GM18867 (cell line): ENCODE results near the gene ATF6B.

ENCODE experiments used
- ATAC-seq: cut with Tn5 transposase; IDR thresholded peaks from one replicate; pipeline ENCODE4 v1.9.1; 2021; ENCODE audit warnings: mild to moderate bottlenecking, moderate library complexity; ENCODE audit not compliant: unreplicated experiment

ATF6B gene

GRCh38 chr6:32127717-32128592, at the start of gene ATF6B:
Gene ATF6B (minus strand): TSS chr6:32128246. CDS start chr6:32128207, 39 bp downstream.
- ATAC-seq: peak; percentile 77

GRCh38 chr6:32177183-32177787, 49.2 kb upstream of the ATF6B start:
- no peak for ATAC-seq

DNA sequence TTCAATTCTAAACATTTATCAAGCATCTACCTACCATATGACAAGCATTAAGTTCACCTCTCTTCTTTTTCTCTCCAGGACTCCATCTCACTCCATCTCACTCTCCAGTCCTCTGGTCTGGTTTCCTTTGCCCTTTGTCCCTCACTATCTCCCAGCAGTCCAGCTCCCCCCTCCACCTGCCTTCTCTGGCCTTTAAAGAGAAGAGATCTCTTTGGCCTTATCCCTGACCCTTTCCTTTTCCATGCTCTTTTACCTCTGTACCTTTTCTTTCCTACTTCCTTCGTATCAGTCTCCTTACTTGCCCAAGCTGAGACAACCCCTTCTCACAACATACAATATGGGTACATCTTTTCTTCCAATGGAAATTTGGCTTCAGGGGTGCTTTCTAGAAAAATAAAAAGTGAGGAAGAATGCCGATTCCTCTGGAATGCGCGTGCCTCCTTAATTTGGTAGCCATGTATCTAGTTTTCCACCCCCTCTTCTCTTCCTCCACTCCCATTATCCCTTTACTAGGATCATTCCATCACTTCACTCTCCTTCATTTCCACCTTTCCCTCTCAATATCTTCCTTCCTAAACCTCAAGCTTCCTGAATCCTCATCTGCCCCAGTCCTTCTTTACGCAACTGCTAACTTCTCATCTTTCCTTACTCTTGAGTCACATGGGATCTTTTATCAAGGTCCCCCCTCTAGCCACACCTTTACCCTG, 48.6 kb upstream of the ATF6B start:
- no peak for ATAC-seq

GRCh38 chr6:32175711-32176475, 47.8 kb upstream of the ATF6B start, which contains the start of gene AGPAT1:
Gene AGPAT1 (minus strand): TSS chr6:32176084. CDS start chr6:32171496, 4,588 bp downstream.
- peak; percentile 43 for ATAC-seq

- ATAC-seq: no peak
Measured at GRCh38 chr6:32175322-32175710, 47.3 kb upstream of the ATF6B start.

DNA sequence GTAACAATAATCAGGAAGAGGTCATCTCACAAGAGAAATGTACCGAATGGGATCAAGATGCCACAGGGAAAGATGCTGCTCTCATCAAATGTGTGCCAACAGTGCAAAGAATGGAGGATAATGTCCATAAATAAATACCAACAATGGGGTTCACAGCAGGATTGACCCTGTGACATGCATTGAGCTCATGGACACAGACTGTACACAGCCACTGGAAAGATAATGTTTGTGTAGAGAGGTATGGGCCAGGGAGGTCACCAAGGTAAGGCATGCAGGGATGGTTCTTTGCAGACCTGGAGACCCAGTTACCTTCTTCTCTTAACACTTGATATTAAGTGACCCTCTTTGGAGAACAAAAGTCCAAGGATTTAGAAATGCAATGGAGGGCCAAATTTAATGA, 46.4 kb upstream of the ATF6B start:
- no peak for ATAC-seq

DNA sequence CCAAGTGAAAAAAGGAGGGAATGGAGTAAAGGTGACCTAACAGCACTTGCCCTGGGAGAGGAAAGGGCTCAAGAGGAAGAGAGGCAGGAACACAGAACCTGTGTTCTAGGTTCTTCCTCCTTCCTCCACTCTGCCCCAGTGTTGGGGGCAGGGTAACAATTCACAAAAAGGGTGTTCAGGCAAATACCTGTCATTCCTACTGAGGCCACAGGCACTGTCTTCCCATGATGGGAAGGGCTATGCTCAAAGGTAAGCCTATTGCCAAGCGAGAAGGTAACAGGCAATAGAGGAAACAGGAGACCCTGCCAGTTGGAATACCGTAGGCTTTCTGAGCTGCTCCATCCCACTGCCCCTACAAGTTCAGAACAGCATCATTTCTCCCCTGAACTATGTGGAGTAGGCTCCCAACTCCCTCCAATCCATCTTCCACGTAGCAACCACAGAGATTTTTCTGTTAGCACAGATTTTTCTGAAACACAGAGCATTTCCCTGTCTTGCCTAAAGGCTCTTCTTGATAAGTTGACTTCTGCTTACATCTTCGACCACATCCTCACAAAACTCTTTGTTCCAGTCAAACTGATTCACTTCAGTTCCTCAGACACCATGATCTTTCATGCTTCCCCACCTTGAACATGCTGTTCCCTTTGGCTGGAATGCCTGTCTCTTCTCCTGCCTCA, 45.1 kb upstream of the ATF6B start:
- no peak for ATAC-seq

DNA sequence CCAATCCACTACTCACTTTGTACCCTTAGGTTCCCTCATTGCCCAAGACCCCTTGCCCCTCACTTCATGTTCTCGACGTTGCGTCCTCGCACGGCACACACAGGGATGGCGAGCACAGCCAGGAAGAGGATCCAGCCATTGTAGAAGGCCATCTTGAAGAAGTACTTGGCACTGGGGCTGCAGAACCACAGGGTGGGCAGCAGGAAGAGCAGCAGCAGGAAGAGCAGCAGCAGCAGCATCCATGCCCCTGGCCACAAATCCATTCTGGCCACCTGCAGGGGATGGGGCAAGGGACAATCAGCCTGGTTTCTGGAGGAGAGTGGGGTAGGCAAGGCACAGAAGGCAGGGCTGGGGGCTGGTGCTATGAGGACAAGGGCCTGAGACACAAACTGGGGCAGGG, 43.2 kb upstream of the ATF6B start:
- ATAC-seq: no peak

DNA sequence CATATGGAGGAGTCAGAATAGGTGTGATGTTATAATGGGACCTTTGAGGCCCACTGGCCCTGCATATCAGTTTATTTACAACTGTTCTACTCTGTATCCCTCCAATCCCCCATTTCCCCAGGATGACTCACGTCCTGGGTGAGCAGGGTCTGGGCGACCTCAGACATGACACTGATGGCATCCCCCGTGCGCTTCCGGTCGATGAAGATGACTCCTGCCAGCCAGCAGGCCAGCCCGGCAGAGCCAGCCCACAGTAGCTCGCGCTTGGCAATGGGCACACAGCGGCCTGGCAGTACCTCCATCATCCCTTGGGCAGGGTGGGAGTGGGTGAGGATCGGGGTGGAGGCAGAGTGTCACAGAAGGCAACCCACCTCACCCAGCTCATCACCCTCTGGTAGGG, 42.2 kb upstream of the ATF6B start:
- no peak for ATAC-seq

GRCh38 chr6:32168807-32169591, 41.0 kb upstream of the ATF6B start:
- no peak for ATAC-seq

DNA sequence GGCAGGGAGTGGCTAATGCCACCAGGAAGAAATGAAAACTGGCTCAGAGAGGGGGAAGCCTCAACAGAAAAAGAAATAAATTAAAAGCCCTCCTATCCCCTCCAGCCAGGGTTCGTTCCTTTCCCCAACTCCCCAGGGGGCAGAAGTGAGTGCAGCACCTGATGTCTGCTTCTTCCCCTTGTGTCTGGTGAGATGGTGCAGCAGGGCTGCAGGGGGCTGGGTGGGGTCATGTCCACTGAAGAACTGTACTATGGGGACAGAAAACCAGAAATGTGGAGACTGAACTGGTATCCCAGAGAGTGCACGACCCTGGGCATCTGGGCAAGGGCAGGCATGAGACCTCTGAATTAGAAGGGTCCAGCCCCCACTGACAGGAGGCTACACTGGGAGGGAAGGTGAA, 40.3 kb upstream of the ATF6B start:
- no peak for ATAC-seq

DNA sequence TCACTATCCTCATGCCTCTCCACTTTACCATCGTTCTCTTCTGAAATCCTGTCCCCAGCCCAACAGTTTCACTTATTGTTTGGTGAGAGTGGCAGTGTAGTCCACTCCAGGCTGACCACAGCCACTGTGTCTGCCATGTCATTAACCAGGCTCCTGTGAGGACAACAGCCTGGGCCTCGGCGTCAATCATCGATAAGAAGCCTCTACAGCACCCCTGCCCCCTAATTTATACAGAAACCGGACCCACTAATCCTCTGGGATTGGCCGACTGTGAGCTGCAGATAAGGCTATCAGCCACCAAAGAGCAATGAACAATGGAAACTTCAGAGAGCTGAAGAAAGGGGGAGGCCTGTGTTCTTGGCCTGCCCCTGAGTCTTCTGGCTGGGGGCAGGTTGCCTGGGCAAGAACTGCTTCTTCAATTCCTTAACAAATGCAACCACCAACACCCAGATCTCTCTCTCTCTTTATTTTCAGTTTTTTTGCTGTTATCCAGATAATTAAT, 39.8 kb upstream of the ATF6B start:
- no peak for ATAC-seq

DNA sequence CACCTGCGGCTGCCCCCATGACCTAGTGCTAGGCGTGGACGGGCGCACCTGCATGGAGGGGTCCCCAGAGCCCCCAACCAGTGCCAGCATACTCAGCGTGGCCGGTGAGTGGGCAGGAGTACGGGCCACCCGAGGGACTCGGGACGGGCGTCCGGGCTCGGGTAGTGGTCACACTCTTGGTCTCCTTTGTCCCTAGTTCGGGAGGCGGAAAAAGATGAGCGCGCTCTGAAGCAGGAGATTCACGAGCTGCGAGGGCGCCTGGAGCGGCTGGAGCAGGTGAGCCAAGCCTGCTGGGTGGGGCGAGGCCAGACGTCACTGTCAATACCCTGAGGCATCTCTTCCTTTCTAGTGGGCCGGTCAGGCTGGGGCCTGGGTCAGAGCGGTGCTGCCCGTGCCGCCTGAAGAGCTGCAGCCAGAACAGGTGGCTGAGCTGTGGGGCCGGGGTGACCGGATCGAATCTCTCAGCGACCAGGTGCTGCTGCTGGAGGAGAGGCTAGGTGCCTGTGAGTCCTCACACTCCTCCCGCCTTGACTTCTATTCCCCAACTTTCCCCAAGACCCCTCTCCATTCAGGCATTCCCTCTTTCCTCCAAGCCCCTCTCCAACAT, 39.2 kb upstream of the ATF6B start:
- ATAC-seq: no peak

GRCh38 chr6:32166411-32167061, 38.5 kb upstream of the ATF6B start:
- ATAC-seq: no peak

DNA sequence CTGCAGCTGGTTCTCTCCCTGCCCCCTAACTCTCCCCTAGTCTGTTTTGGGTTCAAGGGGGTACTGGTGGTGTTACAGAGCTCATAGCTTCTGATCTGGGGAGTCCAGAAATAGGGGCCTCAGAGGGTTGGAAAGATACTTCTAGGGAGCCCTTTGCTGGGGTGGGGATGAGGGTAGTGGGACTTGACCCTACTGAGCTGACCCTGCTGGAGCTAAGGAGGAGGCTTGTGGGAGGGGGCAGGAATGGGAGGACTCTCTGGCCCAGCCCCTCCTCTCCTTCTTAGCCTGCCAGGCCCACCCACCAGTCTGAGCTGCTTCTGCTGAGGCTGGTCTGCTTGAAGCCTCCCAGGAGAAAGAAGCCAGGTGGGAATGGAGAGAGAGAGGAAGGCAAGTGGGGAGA, 36.2 kb upstream of the ATF6B start, which contains the start of gene EGFL8:
Gene EGFL8, plus strand, starts transcription at position 301 of the 400 bp plus-strand sequence. CDS start 1,571 bp downstream, outside the sequence.
- no peak for ATAC-seq

GRCh38 chr6:32163559-32164258, 35.7 kb upstream of the ATF6B start:
- ATAC-seq: no peak

DNA sequence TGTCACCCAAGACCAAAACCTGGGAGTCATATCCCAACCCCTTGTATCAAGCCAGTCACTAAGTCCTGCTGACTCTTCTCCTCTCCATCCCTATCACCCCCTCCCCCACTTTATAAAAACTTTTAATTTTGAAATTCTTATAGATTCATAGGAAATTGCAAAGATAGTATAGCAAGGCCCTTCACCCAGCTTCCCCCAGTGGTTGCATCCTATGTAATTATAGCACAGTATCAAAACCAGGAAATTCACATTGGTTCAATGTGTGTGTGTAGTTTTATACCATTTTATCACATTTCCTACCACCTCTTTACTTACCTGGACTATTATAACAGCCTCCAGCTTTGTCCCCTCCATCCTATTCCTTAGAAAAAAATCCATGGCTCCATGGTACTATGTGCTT, 30.0 kb upstream of the ATF6B start:
- no peak for ATAC-seq

DNA sequence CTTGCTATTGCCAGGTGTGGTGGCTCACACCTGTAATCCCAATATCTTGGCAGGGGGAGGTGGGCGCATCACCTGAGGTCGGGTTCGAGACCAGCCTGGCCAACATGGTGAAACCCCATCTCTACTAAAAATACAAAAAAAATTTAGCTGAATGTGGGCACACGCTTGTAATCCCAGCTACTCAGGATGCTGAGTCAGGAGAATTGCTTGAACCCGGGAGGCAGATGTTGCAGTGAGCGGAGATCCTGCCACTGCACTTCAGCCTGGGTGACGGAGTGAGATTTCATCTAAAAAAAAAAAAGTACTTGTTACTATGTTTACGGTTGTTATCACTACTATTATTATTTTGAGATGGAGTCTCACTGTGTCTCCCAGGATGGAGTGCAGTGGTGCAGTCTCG, 28.8 kb upstream of the ATF6B start:
- ATAC-seq: no peak
